MM.1S (cell line): Measurements from ENCODE around the gene ALDOA.

Experiments used
- EZH2 ChIP-seq: fragments of 300-600 bp; sonication (generic); optimal IDR thresholded peaks from 2 replicates; pipeline ENCODE3; 2017; ENCODE audit warnings: low read depth, mild to moderate bottlenecking, antibody characterized with exemption, low read length, mixed read lengths
- EZH2phosphoT487 ChIP-seq: fragments of 300-600 bp; sonication (generic); IDR thresholded peaks from 2 replicates; pipeline ENCODE4 v1.6.1; 2018; ENCODE audit warnings: antibody characterized with exemption, low read length
- TF ChIP-seq, protein P1 (sequence below): fragments of 300-600 bp; sonication (generic); IDR thresholded peaks from 2 replicates; pipeline ENCODE4 v1.5.1; 2016; ENCODE audit warnings: antibody characterized with exemption, low read length, mixed read lengths

DNA sequence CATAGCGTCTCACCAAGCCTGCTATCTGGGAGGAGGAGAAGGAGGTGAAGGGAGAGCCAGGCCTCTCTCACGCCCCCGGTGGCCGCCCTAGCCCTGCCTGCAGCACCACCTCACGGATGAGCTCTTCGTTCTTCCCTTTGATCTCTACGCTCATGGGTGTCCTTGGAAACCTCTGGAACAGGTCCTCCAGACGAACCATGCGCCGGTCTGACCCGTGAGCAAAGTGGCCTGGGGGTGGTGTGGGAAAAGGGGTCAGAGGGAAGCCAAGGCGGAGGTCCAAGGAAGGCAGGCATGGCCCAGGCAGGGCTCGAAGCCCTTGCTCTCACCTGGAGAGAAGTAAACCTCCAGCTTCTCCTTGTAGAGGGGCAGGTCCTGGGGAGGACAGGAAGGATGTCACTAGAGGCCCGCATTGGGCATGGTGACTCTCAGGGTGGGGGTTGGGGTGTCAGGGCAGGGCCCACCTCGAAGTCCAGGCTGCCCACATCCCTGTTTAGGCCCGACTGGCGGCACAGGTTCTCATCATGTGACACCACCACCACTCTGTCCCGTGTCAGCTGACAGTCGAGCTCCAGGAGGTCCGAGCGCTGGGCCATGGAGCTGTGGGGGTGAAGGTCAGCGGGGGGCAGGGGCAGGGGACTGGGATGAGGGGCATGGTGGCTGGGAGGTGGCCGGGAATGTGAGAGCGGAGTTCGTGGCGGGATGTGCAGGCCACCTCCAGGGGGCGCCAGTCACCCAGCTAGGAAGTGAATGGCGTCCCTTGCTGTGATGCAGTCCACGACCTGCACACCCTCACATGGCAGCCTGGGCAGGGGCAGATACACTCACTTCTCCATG, 46.9 kb downstream of the ALDOA start:
- TF ChIP-seq, protein P1, sequence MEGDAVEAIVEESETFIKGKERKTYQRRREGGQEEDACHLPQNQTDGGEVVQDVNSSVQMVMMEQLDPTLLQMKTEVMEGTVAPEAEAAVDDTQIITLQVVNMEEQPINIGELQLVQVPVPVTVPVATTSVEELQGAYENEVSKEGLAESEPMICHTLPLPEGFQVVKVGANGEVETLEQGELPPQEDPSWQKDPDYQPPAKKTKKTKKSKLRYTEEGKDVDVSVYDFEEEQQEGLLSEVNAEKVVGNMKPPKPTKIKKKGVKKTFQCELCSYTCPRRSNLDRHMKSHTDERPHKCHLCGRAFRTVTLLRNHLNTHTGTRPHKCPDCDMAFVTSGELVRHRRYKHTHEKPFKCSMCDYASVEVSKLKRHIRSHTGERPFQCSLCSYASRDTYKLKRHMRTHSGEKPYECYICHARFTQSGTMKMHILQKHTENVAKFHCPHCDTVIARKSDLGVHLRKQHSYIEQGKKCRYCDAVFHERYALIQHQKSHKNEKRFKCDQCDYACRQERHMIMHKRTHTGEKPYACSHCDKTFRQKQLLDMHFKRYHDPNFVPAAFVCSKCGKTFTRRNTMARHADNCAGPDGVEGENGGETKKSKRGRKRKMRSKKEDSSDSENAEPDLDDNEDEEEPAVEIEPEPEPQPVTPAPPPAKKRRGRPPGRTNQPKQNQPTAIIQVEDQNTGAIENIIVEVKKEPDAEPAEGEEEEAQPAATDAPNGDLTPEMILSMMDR, result peak; percentile 70
- TF ChIP-seq EZH2phosphoT487 (no peak), EZH2 (no peak)
